ENCODE measurements around the gene SDHAF4.

DNA sequence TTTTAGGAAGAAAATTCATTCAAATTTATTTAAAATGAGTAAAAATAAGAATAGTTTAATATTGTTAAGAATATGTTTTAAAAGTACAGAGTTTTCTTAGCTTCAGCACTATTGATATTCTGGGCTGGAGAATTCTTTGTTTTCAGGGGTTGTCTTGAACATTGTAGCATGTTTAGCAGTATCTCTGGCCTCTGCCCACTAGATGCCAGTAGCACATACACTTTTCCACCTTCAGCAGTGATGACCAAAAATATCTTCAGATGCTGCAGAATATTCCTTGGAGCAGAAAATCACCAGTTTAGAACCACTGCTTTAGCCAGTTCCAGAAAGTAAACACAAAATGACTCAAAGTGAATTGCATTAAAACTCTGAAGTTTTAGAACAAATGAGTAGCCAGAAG lies 19.4 kb upstream of the SDHAF4 start:
- TF ChIP-seq, protein P1, sequence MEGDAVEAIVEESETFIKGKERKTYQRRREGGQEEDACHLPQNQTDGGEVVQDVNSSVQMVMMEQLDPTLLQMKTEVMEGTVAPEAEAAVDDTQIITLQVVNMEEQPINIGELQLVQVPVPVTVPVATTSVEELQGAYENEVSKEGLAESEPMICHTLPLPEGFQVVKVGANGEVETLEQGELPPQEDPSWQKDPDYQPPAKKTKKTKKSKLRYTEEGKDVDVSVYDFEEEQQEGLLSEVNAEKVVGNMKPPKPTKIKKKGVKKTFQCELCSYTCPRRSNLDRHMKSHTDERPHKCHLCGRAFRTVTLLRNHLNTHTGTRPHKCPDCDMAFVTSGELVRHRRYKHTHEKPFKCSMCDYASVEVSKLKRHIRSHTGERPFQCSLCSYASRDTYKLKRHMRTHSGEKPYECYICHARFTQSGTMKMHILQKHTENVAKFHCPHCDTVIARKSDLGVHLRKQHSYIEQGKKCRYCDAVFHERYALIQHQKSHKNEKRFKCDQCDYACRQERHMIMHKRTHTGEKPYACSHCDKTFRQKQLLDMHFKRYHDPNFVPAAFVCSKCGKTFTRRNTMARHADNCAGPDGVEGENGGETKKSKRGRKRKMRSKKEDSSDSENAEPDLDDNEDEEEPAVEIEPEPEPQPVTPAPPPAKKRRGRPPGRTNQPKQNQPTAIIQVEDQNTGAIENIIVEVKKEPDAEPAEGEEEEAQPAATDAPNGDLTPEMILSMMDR (IDR thresholded peaks at IDR 0.05): peak in 2 of 6 experiments; percentile 10 to 22
- TF ChIP-seq POLR2AphosphoS5 (IDR thresholded peaks at IDR 0.05): no peak
- no peak for TF ChIP-seq POLR2A (IDR thresholded peaks at IDR 0.05)
